GM21717 (cell line): ENCODE data around the gene GAL3ST2.
A peak's percentile ranks its signal among the peaks of the same experiment; 100 is the strongest.
"Not testable (repeated sequence)": the region's sequence is repeated elsewhere in the genome, so short reads cannot be mapped to it uniquely, and the experiment has no call there.

Experiments
- ATAC-seq: cut with Tn5 transposase; IDR thresholded peaks from one replicate; pipeline ENCODE4 v1.9.1; 2021; ENCODE audit warnings: mild to moderate bottlenecking, moderate library complexity; ENCODE audit not compliant: unreplicated experiment

Gene GAL3ST2

DNA sequence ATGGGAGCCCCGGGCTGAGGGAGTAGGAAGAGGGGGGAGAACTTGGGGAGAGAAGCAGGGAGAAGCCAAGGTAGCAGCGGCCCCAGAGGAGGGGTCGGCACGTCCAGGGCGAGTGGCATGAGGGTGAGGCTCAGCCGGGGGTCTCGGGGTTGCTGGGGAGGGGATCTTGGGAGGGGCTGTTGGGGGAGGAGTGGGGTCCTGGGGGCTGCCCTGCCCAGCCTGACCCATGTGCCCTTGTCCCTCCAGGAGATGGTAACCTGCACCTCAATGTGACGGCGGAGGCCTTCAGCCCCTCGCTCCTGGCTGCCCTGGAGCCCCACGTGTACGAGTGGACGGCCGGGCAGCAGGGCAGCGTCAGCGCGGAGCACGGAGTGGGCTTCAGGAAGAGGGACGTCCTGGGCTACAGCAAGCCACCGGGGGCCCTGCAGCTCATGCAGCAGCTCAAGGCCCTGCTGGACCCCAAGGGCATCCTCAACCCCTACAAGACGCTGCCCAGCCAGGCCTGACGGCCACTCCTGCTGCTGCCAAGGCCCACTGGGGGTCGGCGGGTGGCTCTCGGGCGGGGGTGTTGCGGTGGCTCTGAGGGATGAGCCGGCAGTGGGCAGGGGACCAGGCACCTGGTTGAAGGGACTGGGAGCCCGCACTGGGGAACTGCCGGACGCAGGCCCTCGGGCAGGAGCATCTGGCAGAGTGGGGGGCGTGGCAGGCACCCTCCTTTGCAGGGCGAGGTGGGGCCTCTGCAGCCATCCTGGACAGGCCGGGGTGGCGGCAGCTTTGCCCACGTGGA lies 9.0 kb upstream of the GAL3ST2 start:
- ATAC-seq, result no peak

DNA sequence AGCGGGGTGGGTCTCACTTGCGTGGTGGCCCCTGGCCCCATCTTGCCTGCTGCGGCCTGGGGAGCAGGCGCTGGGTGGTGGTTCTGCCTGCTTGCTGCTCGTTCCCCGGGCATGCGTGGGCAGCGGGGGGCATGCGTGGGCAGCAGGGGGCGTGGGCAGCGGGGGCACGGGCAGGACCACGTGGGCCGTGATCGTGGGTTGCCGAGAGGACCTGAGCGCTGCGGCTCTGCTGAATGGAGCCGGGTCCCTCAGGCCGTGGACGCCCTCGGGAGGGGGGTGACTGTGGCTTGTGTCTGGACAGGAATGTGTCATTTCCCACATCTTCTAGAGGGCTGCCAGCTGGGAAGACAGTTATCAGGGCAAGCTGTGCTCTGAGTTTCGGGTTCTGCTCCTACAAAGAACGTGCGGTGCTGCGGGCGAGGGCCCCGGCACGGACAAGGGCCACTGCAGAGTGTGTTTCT lies 8.3 kb upstream of the GAL3ST2 start:
- ATAC-seq, result no peak

DNA sequence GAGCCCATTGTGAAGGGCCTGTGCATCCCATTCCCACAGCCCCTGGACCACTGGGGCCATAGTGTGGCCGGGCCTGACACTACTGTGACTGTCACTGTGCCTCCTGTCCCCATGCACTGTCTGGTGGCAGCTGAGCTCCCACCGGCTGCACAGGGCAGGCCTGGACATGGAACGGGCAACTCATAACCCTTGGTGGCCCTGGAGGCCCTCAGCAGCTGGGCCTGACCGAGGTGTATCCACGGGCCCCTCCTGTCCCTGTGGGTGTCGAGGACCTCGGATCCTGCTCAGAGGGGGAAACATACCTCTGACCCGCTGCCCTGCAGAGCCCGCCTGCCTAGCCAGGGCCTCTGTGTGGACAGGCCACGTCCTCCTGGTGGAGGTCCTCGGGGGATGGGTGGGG lies 7.8 kb upstream of the GAL3ST2 start:
- no peak for ATAC-seq

DNA sequence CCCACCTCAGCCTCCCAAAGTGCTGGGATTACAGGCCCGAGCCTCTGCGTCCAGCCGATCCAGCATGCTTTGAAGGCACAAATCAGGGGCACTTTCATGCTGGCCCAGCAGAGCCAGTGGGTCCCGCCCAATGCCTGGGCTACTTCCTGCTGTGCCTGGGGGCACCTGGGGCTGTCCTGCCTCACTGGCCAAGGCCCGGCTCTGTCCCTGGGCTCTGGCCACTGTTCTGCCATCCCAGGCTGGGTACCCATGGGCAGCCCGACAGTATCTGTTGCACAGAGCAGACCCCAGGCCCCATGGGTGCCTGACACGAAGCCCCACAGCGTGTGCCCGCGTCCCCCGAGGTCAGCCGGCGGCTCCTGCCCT lies 6.8 kb upstream of the GAL3ST2 start:
- no peak for ATAC-seq

DNA sequence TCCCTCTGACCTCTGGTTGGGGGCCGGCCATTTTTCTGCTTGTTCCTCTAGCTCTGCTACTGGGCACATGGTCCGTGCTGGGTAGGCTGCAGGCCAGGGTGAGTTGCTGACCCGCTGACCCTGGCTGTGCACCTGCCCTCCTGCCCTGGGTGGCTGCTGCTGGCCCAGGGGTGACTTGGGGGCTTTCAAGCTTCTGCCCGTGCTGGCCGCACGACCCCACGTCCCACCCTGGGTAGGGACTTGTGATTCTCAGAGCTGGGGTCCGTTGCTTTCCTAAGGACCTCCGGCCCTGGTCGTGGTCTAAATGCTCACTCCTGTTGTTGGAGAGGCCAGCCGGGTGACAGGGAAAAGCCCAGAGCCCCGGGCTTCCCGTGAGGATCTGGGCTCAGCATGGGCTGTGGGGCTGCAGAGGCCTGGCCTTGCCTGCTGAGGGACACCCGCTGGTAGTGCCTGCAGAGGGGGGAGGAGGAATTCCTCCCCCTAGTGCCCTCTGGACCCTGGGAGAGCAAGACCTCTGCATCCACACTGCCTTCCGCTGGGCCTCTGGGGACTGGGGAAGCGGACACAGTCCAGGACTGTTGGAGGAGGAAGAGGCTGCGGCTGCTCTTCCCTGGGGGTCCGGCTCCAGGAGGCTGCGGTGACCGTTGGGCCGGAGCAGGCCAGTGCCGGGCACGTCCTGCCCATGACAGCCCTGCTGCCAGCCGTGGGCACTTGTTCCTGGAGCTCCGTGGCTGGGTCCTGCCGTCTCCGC lies 6.3 kb upstream of the GAL3ST2 start:
- no peak for ATAC-seq

DNA sequence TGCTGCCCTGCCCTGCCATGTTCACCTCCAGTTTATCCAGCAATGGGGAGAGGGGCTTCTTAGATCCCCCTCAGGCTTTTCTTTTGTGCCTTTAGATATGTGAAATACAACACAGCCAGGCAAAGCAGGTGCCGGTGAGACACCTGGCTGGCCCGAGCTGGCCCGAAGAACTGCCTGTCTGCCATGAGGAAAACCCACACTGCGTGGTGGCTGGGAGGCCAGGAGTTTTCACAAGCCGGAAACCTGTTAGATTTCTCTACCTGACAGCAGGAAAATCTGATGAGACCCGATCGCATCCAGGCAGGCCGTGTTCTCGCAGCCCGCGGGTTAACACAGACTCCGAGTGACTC lies 5.7 kb upstream of the GAL3ST2 start:
- no peak for ATAC-seq

GRCh38 chr2:241771286-241772062 lies 5.1 kb upstream of the GAL3ST2 start:
- ATAC-seq, result no peak

DNA sequence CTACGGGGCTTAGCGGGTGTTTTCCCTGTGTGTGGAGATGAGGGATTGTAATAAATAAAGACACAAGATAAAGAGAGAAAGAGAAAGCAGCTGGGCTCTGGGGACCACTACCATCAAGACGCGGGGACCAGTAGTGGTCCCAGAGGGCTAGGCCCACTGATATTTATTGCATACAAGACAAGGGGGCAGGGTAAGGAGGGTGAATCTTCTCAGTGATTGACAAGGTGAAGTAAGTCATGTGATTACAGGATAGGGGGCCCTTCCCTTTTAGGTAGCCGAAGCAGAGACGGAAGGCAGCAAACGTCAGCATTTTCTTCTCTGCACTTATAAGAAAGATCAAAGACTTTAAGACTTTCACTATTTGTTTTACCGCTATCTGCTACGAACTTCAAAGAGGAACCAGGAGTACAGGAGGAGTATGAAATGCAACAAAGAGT lies 4.5 kb upstream of the GAL3ST2 start:
- no peak for ATAC-seq

DNA sequence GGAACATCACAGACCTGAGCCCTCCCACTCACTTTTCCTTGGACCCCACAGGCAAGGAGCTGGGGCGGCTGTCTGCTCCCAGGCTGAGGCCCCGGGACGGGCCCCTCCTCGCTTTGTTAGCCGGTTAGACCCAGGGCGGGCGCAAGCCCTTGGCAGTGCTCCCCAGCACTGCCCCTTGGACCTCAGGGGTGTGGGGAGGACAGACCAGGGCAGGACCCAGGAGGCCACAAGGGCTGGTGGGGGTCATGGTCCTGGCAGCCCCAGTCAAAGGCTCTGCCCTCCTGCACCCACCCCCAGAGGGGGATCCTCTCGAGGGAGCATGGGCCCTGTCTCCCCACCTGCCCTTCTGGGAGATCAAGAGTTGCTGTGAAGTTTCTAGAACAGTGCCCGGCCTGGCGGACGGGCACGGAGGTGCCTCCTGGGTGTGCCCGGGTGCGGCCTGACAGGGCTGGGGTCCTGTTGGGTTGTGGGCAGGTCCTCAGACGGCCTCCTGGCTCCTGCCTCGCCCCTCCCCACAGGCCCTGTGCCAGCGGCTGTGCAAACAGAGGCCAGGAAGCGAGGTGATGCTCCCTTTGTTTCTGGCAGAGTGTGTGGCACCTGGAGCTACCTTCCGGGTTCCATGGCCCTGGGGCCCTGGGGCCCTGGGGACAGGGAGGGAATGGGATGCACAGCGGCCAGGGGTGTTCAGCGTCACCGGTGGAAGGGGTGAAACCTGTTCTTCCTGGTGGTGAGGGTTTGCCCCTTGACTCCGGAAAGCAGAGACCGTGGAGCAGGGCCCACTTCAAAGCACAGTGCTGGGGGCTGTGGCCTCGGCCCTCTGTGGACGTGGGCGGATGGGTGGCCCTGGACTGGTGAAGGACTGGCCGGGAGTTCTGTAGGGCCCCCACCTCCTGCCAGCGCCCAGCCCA lies 2.9 kb upstream of the GAL3ST2 start:
- ATAC-seq, result no peak

DNA sequence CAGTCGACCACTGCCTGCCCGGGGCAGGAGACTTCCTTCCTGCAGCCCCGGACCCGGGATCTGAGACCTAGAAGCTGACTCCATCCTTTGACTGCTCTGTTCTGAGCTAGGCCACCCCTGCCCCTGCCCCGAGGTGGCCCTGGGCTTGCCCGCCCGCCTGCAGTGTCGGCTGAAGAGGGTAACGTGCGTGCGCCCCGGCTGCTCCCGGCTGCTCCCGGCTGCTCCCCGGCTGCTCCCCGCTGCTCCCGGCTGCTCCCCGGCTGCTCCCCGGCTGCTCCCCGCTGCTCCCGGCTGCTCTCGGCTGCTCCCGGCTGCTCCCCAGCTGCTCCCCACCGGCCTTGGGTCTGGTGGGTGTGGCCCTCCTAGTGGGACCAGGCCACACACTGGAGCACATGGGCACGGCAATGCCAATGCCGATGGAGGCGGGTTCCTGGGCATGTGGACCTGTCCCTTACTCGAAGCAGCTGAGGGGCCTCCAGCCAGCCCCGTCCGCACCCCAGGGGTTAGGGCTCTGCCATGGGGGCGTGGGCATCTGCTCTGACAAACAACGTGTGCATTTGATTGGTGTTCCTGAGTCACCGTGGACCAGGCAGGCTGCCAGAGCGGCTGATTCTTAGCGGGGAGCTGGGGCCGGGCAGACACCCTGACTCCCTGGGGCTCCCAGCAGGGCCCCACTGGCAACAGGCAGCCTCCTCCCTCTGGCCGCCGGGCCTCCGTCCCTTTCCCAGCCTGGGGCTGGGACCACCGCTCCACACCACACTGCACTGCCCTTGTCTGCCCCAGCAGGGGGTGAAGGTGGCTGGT lies 2.0 kb upstream of the GAL3ST2 start:
- ATAC-seq, result no peak

GRCh38 chr2:241775223-241776177 lies 1.1 kb upstream of the GAL3ST2 start:
- no peak for ATAC-seq

GRCh38 chr2:241777170-241777685 lies 606 bp downstream of the GAL3ST2 start:
- ATAC-seq, result no peak

- no peak for ATAC-seq
Observed at GRCh38 chr2:241777686-241778627, 1.3 kb downstream of the GAL3ST2 start.

- no peak for ATAC-seq
Observed at GRCh38 chr2:241780939-241781569, 4.4 kb downstream of the GAL3ST2 start.

DNA sequence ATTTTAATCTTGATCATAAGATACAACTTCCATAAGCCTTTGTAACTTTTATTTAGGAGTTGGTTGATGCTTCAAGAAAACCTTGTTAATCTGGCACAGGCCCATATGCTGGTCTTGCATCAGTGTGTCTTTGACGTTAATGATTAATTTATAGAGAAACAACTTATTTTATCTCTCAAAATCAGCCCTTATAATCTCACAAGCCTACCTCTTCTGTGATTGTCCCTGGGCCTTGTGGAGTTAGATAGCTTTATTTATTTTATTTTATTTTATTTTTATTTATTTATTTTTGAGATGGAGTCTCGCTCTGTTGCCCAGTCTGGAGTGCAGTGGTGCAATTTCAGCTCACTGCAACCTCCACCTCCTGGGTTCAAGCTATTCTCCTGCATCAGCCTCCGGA lies 5.4 kb downstream of the GAL3ST2 start:
- not testable (repeated sequence) for ATAC-seq

GRCh38 chr2:241788135-241788534 lies 11.5 kb downstream of the GAL3ST2 start:
- no peak for ATAC-seq

DNA sequence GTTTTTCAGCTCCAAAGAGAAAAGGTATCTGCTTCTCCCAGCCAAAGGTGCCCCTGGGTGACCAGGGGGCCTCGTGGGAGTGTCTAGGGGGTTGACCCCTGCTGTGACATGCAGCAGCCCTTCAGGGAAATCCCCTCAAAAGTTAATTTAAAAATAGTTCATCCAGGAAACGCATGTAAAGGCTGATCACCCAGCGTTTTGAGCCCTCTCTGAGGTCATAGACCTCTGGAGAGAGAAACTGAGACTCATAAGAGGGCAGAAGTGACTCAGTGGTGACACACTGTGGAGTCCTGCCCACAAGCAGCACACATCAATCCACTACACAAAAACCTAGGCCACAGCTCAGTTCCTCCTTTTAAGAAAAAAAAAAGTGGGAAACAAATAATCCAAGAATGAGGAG lies 11.9 kb downstream of the GAL3ST2 start:
- peak; percentile 55 for ATAC-seq
